HepG2 (cell line): ENCODE data around the gene IL1RAP. TPM values are rescaled to one million over a fixed set of nuclear protein-coding genes. Genes with fewer than 3 reads are reported as not detected.

ENCODE experiments used
- ATAC-seq: fragments of 200-7000 bp; cut with Tn5 transposase; 3 replicates; pipeline ENCODE4 v1.9.1; 2020; ENCODE audit warnings: mild to moderate bottlenecking, moderate library complexity
- BruUV-seq: library from RNA; stranded (reverse); fragments of 400-500 nt; replicated peaks from 2 replicates; lab custom pipeline; 2021; lab: Mats Ljungman, UMichigan
- CTCF ChIA-PET: fragments of 300-600 bp; formaldehyde crosslinking; extraction: SDS; loops from one replicate; lab custom pipeline; 2021; ENCODE audit warnings: low total read pairs, inconsistent platforms, low intra/inter-chr PET ratio; lab: Yijun Ruan, JAX
- POLR2A ChIA-PET: fragments of 350-600 bp; sonication (Branson Sonifier 250); formaldehyde crosslinking; loops from one replicate; lab custom pipeline; 2020; ENCODE audit warnings: antibody characterized with exemption, inconsistent platforms; lab: Yijun Ruan, JAX
- DNase-seq: peaks from one replicate; pipeline ENCODE4 v3.0.0-alpha.2; 2015; ENCODE audit warnings: low spot score
- FAIRE-seq: peaks from 3 replicates; lab custom pipeline; 2011; peaks lifted over from hg19 to GRCh38; lab: Jason Lieb, UNC
- H2AFZ ChIP-seq: one replicate; pipeline ENCODE4 v1.6.1; 2011; ENCODE audit warnings: low read length, inconsistent platforms
- H3K27ac ChIP-seq: fragments of 300-600 bp; 3 replicates; pipeline ENCODE4 v1.8.0; 2011; ENCODE audit warnings: mixed run types, mild to moderate bottlenecking, mixed read lengths, low read length, inconsistent platforms; ENCODE audit not compliant: insufficient read depth; ENCODE audit errors: extremely low read length
- H3K27me3 ChIP-seq, 2 experiments: fragments of 200-600 bp in 1 of 2; 2 replicates in 1 of 2; 3 replicates in 1 of 2; pipeline versions ENCODE4 v1.6.0 to v1.8.0; 2011; ENCODE audit warnings: low read length in 2 of 2, mild to moderate bottlenecking in 2 of 2, moderate library complexity in 2 of 2, inconsistent platforms in 1 of 2; ENCODE audit not compliant: insufficient read depth in 2 of 2, control insufficient read depth in 1 of 2
- H3K36me3 ChIP-seq, 2 experiments: fragments of 200-600 bp in 1 of 2; replicated peaks in 1 of 2; 2 replicates in 1 of 2; 3 replicates in 1 of 2; pipeline versions ENCODE4 v1.5.1 to v1.8.0; 2011; ENCODE audit warnings: low read length in 2 of 2, inconsistent platforms in 1 of 2; ENCODE audit not compliant: insufficient read depth in 2 of 2, control insufficient read depth in 1 of 2
- H3K4me1 ChIP-seq: 2 replicates; pipeline ENCODE4 v1.5.1; 2012; ENCODE audit warnings: low read length, inconsistent platforms; ENCODE audit not compliant: insufficient read depth
- H3K4me2 ChIP-seq: 2 replicates; pipeline ENCODE4 v1.6.0; 2011; ENCODE audit warnings: low read depth, low read length, inconsistent platforms
- H3K4me3 ChIP-seq, 3 experiments: fragments of 200-600 bp in 1 of 3; sonication (generic), shearing (Covaris generic) in 1 of 3; replicated peaks in 1 of 3; 2 replicates each; pipeline ENCODE4 v1.5.1; 2011 to 2016; ENCODE audit warnings: low read length in 3 of 3, inconsistent platforms in 2 of 3, low read depth in 2 of 3, mild to moderate bottlenecking in 2 of 3, control low read depth in 1 of 3, mixed read lengths in 1 of 3; ENCODE audit not compliant: insufficient read depth in 1 of 3
- H3K79me2 ChIP-seq: one replicate; pipeline ENCODE4 v1.6.1; 2011; ENCODE audit warnings: low read length, inconsistent platforms; ENCODE audit not compliant: insufficient read depth
- H3K9ac ChIP-seq: 2 replicates; pipeline ENCODE4 v1.6.0; 2011; ENCODE audit warnings: mild to moderate bottlenecking, low read depth, low read length, inconsistent platforms; ENCODE audit not compliant: insufficient read depth
- H3K9me3 ChIP-seq: 2 replicates; pipeline ENCODE4 v1.5.1; 2012; ENCODE audit warnings: mild to moderate bottlenecking, low read length
- H4K20me1 ChIP-seq: 2 replicates; pipeline ENCODE4 v1.6.0; 2011; ENCODE audit warnings: inconsistent platforms, mild to moderate bottlenecking, low read length, moderate library complexity; ENCODE audit not compliant: insufficient read depth
- DPF2 ChIP-seq: sonication (generic); formaldehyde crosslinking; IDR thresholded peaks from 2 replicates; pipeline ENCODE4 v1.4.0; 2020; ENCODE audit warnings: mild to moderate bottlenecking, low read depth, missing genetic modification reagents, borderline replicate concordance
- EHMT2 ChIP-seq: fragments of 200-600 bp; sonication (generic); IDR thresholded peaks from 2 replicates; pipeline ENCODE4 v1.7.0; 2017; ENCODE audit warnings: antibody characterized with exemption, low read depth, low read length, borderline replicate concordance
- EZH2 ChIP-seq: conservative IDR thresholded peaks from 2 replicates; pipeline ENCODE4 v1.6.1; 2012; ENCODE audit warnings: mild to moderate bottlenecking, low read depth, low read length, moderate library complexity
- FOXP1 ChIP-seq, 2 experiments: fragments of 450-650 bp in 1 of 2; IDR thresholded peaks; 2 replicates each; pipeline ENCODE4 v1.6.1; 2017 to 2018; ENCODE audit warnings: antibody characterized with exemption in 1 of 2
- MXD4 ChIP-seq: IDR thresholded peaks from 2 replicates; pipeline ENCODE4 v1.6.1; 2016; ENCODE audit warnings: mild to moderate bottlenecking, missing biosample characterization, missing genetic modification reagents
- NCOA1 ChIP-seq: sonication (generic); formaldehyde crosslinking; IDR thresholded peaks from 2 replicates; pipeline ENCODE4 v1.9.0; 2021; ENCODE audit warnings: missing genetic modification reagents
- PAF1 ChIP-seq: IDR thresholded peaks from 2 replicates; pipeline ENCODE4 v1.6.1; 2016; ENCODE audit warnings: missing genetic modification reagents, missing compliant biosample characterization
- PRMT3 ChIP-seq: sonication (generic); formaldehyde crosslinking; IDR thresholded peaks from 2 replicates; pipeline ENCODE4 v1.8.1; 2022; ENCODE audit warnings: low read depth, mild to moderate bottlenecking, moderate library complexity, missing genetic modification reagents, borderline replicate concordance
- SCMH1 ChIP-seq: sonication (generic); formaldehyde crosslinking; IDR thresholded peaks from 2 replicates; pipeline ENCODE4 v1.9.0; 2021; ENCODE audit warnings: missing genetic modification reagents, mild to moderate bottlenecking, borderline replicate concordance
- SIN3A ChIP-seq: IDR thresholded peaks from 2 replicates; pipeline ENCODE4 v1.6.1; 2011; ENCODE audit warnings: low read depth, mild to moderate bottlenecking, control low read depth, low read length, borderline replicate concordance
- SMAD1 ChIP-seq: sonication (generic); formaldehyde crosslinking; IDR thresholded peaks from 2 replicates; pipeline ENCODE4 v1.4.0; 2020; ENCODE audit warnings: missing genetic modification reagents, low read depth, mild to moderate bottlenecking, borderline replicate concordance
- SP140L ChIP-seq: sonication (generic); formaldehyde crosslinking; IDR thresholded peaks from 2 replicates; pipeline ENCODE4 v1.4.0; 2020; ENCODE audit warnings: missing genetic modification reagents, borderline replicate concordance
- TAF15 ChIP-seq: fragments of 200-400 bp; formaldehyde crosslinking; IDR thresholded peaks from one replicate; pipeline ENCODE4 v1.6.1; 2018; ENCODE audit warnings: mild to moderate bottlenecking, low read depth, low read length; ENCODE audit not compliant: poor library complexity, severe bottlenecking
- WIZ ChIP-seq: sonication (generic); formaldehyde crosslinking; IDR thresholded peaks from 2 replicates; pipeline ENCODE4 v1.5.1; 2020; ENCODE audit warnings: mild to moderate bottlenecking, missing genetic modification reagents
- ZBTB21 ChIP-seq: sonication (generic); formaldehyde crosslinking; IDR thresholded peaks from 2 replicates; pipeline ENCODE4 v1.4.0; 2020; ENCODE audit warnings: missing genetic modification reagents
- ZFP37 ChIP-seq: sonication (generic); formaldehyde crosslinking; IDR thresholded peaks from 2 replicates; pipeline ENCODE4 v1.4.0; 2020; ENCODE audit warnings: missing genetic modification reagents, borderline replicate concordance
- ZNF292 ChIP-seq: sonication (generic); formaldehyde crosslinking; IDR thresholded peaks from 2 replicates; pipeline ENCODE4 v1.8.1; 2022; ENCODE audit warnings: mild to moderate bottlenecking, low read depth, missing genetic modification reagents, borderline replicate concordance
- ZNF432 ChIP-seq: sonication (generic); formaldehyde crosslinking; IDR thresholded peaks from 2 replicates; pipeline ENCODE4 v1.5.0; 2020; ENCODE audit warnings: missing genetic modification reagents, mild to moderate bottlenecking, borderline replicate concordance
- WGBS: methylation state at CpG from one replicate; pipeline ENCODE4 v1.1.6; 2017; ENCODE audit warnings: low lambda C conversion rate; 5-methylcytosine and 5-hydroxymethylcytosine counted together
- in situ Hi-C: cut with HindIII; loops from 2 replicates; pipeline ENCODE4 v1.10.0; 2017; ENCODE audit warnings: low pct_unique_long_range_greater_than_20kb; ENCODE audit not compliant: extremely low pct_ligation_motif_present
- intact Hi-C: fragments of 100-400 bp; cut with micrococcal nuclease; formaldehyde crosslinking; loops from one replicate; pipeline ENCODE4 v1.10.0; 2022; ENCODE audit not compliant: unreplicated experiment
- polyA plus RNA-seq, 8 experiments: library from polyadenylated mRNA; depleted of rRNA in 3 of 8; stranded (reverse) in 7 of 8; unstranded in 1 of 8; fragments of >200 nt; fragmentation: Illumina TruSeq in 4 of 8; extraction: Trizol in 4 of 8; gene quantifications; 2 replicates each; pipeline versions ENCODE4 v1.2.1 to v1.2.3, GENCODE V29; 2011 to 2016; ENCODE audit warnings: low read depth in 4 of 8, missing spikeins in 1 of 8, mixed read lengths in 1 of 8; ENCODE audit not compliant: insufficient read depth in 1 of 8
- total RNA-seq, 5 experiments: library from RNA; depleted of rRNA; stranded (reverse); fragments of >200 nt; fragmentation: Illumina TruSeq; extraction: Trizol; gene quantifications; 2 replicates each; pipeline ENCODE4 v1.2.3, GENCODE V29; 2016; ENCODE audit warnings: low read depth in 1 of 5
- TF ChIP-seq, protein P1 (sequence below): sonication (generic); formaldehyde crosslinking; IDR thresholded peaks from 2 replicates; pipeline ENCODE4 v1.4.0; 2020; ENCODE audit warnings: missing genetic modification reagents
- TF ChIP-seq, protein P2 (sequence below): sonication (generic); formaldehyde crosslinking; IDR thresholded peaks from 2 replicates; pipeline ENCODE4 v1.4.0; 2020; ENCODE audit warnings: missing genetic modification reagents, borderline replicate concordance

The IL1RAP gene
- total and polyA plus RNA-seq, 2 of the 13 experiments (the other 11 are each of a cell fraction or from before 2014, with no cell fraction given) = 18.3 to 54.9 TPM

GRCh38 chr3:190582667-190583066, 68.8 kb downstream of the IL1RAP start:
- POLR2A ChIA-PET = no interaction called here

More at GRCh38 chr3:190582667-190583066, 68.8 kb downstream of the IL1RAP start:
- BruUV-seq = no TSS peak
- no peak for DNase-seq
- Histone ChIP-seq H2AFZ (no peak overlapping the region), H3K27ac (no peak overlapping the region), H3K4me2 (no peak overlapping the region), H3K4me1 (peaks cover 44% of the 10 kb centered on the region), H3K36me3 (peaks cover 0 to 10% of the 10 kb centered on the region in 2 experiments; a peak in 2 of 5 replicates), H3K9ac (no peak overlapping the region), H4K20me1 (0 out of 2 replicates have a peak, but pooled peaks cover 3% of the 10 kb centered on the region), H3K27me3 (no peaks in the 10 kb centered on the region), H3K9me3 (no peaks in the 10 kb centered on the region), H3K4me3 (no peak overlapping the region), H3K79me2 (no peaks in the 10 kb centered on the region)
- WGBS = 98% methylated on average over 2 of the region's 2 CpGs
- no peak for ATAC-seq
- TF ChIP-seq PRMT3 (CRISPR knock-in tag) (no peak), ZBTB21 (CRISPR knock-in tag) (no peak), EHMT2 (no peak), TAF15 (no peak), PAF1 (CRISPR knock-in tag) (no peak), EZH2 (no peak), SMAD1 (CRISPR knock-in tag) (no peak), MXD4 (no peak), ZNF292 (CRISPR knock-in tag) (no peak), NCOA1 (CRISPR knock-in tag) (no peak), SP140L (CRISPR knock-in tag) (no peak), SCMH1 (CRISPR knock-in tag) (no peak), ZFP37 (CRISPR knock-in tag) (no peak), DPF2 (CRISPR knock-in tag) (no peak), SIN3A (no peak), WIZ (CRISPR knock-in tag) (no peak), FOXP1 (IDR thresholded peaks at IDR 0.05) (no peak), FOXP1 (CRISPR knock-in tag; IDR thresholded peaks at IDR 0.05) (no peak), ZNF432 (CRISPR knock-in tag) (no peak)
- TF ChIP-seq, protein P1, sequence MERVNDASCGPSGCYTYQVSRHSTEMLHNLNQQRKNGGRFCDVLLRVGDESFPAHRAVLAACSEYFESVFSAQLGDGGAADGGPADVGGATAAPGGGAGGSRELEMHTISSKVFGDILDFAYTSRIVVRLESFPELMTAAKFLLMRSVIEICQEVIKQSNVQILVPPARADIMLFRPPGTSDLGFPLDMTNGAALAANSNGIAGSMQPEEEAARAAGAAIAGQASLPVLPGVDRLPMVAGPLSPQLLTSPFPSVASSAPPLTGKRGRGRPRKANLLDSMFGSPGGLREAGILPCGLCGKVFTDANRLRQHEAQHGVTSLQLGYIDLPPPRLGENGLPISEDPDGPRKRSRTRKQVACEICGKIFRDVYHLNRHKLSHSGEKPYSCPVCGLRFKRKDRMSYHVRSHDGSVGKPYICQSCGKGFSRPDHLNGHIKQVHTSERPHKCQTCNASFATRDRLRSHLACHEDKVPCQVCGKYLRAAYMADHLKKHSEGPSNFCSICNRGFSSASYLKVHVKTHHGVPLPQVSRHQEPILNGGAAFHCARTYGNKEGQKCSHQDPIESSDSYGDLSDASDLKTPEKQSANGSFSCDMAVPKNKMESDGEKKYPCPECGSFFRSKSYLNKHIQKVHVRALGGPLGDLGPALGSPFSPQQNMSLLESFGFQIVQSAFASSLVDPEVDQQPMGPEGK = no peak
- TF ChIP-seq, protein P2, sequence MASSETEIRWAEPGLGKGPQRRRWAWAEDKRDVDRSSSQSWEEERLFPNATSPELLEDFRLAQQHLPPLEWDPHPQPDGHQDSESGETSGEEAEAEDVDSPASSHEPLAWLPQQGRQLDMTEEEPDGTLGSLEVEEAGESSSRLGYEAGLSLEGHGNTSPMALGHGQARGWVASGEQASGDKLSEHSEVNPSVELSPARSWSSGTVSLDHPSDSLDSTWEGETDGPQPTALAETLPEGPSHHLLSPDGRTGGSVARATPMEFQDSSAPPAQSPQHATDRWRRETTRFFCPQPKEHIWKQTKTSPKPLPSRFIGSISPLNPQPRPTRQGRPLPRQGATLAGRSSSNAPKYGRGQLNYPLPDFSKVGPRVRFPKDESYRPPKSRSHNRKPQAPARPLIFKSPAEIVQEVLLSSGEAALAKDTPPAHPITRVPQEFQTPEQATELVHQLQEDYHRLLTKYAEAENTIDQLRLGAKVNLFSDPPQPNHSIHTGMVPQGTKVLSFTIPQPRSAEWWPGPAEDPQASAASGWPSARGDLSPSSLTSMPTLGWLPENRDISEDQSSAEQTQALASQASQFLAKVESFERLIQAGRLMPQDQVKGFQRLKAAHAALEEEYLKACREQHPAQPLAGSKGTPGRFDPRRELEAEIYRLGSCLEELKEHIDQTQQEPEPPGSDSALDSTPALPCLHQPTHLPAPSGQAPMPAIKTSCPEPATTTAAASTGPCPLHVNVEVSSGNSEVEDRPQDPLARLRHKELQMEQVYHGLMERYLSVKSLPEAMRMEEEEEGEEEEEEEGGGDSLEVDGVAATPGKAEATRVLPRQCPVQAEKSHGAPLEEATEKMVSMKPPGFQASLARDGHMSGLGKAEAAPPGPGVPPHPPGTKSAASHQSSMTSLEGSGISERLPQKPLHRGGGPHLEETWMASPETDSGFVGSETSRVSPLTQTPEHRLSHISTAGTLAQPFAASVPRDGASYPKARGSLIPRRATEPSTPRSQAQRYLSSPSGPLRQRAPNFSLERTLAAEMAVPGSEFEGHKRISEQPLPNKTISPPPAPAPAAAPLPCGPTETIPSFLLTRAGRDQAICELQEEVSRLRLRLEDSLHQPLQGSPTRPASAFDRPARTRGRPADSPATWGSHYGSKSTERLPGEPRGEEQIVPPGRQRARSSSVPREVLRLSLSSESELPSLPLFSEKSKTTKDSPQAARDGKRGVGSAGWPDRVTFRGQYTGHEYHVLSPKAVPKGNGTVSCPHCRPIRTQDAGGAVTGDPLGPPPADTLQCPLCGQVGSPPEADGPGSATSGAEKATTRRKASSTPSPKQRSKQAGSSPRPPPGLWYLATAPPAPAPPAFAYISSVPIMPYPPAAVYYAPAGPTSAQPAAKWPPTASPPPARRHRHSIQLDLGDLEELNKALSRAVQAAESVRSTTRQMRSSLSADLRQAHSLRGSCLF (CRISPR knock-in tag) = no peak
- in situ Hi-C loops = no loop called here
- intact Hi-C loops = no loop called here
- CTCF ChIA-PET = no interaction called here
- no peak for FAIRE-seq
